Mammary microvascular endothelial cell (primary cell): ENCODE data around the gene PNPLA7. TPM values are rescaled to one million over a fixed set of nuclear protein-coding genes. Genes with fewer than 3 reads are reported as not detected.

Source experiments
- total RNA-seq: library from RNA; depleted of rRNA; stranded (reverse); fragments of >200 nt; gene quantifications from 2 replicates; pipeline ENCODE4 v1.2.3, GENCODE V29; 2015

Gene PNPLA7
- 0.34 and 0.53 TPM in 2 replicates for total RNA-seq

DNA sequence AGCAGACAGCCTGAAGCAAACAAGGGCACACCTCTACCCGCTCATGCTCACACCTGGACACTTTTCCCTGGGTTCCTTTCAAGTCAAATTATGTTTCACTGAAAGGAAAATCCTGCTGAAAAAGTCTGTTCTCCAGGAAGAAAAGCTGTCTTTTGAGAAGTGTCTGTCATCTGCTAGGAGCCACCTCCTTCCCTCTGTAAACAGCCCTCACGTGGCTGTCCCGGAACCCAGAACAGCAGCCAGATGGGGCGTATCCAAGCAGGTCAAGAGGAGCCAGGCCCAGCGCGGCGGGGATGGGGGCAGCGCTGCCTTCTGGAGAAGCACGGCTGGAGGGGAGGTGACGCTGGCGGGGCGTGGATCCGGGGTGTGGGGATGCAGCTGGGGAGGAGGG lies at the start of gene PNPLA7:
PNPLA7 (minus strand) TSS at position 172 of the 391 bp plus-strand sequence. CDS start 205 bp downstream, outside the sequence.

DNA sequence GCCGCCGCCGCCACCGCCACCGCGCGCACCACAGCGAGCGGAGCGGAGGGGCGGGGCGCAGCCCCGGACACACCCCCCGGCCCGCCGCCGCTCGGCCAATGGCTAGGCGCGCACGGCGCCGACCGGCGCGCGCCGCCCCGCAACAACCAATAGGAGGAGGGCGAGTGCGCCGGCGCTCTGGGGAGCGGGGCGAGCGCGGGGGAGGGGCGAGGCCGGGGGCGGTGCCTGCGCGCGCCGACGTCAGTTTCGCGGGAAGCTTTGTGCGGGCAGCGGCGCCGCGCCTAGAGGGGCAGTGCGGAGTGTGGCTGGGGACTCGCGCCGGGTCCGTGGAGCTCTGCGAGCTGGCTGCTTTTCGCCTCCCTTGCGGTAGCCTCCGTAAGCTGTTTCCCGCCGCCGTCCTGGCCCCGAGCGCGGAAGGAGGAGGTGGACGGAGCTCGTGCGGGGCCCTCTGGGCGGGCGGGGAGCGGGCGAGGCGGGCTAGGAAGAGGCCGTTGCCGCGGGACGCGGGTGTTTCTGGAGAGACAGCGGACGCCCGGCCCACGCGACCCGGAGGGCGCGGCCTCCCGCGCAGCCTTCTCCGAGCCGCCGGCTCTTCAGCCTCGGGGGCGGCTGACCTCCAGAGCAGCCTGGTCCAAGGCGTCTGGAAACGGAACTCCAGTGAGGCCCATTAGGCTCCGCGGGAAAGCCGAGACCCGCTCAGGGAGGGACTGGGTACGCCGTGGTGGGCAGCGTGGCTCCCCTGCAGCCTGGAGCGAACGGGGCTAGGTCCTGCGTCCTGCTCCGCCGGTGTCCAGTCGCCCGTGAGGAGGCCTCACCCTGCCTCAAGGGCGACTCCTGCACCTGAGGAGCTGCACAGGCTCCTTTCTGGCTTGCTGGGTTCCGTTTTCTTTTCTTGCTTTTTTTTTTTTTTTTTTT lies 40.5 kb upstream of the PNPLA7 start, which contains the start of gene ZMYND19:
ZMYND19 (minus strand) TSS at position 44 of the 915 bp plus-strand sequence. CDS start 249 bp downstream, outside the sequence.

DNA sequence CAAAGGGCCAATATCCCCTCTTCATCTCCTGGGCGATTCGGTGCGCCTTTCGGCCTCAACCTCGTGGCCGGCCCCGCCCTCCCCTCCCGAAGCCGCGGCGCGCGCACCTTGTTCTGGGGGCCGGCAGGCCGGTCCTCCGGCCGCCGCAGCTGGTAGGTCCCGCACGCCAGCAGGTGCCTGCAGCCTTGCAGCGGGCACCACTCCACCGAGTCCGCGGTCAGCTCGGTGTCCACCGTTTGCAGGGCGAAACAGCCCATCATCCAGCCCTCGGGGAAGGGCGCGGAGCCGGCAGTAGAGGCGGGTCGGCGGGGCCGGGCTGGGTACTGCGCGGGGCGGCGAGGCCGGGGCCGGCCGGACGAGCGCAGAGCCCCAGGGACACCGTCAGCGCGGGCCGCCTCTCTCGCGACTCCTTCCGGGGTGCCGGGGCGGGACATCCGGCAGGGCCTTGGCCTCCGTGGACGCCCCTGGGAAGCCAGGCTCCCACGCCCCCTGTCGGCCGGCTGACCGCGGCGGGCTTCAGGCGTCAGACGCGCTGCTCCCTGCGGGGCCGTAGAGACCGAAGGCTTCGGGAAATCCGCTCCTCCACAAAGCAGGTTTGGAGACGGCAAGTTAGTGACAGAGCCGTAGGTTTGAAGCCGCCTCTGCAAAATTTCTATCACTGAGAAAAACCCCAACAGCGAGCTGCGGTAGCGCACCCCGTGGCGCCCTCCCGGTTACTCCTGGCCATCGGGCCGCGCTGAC lies 28.5 kb upstream of the PNPLA7 start, which contains the start of gene DPH7:
DPH7 (minus strand) TSS at position 408 of the 741 bp plus-strand sequence; CDS start at position 260, 148 bp downstream.

DNA sequence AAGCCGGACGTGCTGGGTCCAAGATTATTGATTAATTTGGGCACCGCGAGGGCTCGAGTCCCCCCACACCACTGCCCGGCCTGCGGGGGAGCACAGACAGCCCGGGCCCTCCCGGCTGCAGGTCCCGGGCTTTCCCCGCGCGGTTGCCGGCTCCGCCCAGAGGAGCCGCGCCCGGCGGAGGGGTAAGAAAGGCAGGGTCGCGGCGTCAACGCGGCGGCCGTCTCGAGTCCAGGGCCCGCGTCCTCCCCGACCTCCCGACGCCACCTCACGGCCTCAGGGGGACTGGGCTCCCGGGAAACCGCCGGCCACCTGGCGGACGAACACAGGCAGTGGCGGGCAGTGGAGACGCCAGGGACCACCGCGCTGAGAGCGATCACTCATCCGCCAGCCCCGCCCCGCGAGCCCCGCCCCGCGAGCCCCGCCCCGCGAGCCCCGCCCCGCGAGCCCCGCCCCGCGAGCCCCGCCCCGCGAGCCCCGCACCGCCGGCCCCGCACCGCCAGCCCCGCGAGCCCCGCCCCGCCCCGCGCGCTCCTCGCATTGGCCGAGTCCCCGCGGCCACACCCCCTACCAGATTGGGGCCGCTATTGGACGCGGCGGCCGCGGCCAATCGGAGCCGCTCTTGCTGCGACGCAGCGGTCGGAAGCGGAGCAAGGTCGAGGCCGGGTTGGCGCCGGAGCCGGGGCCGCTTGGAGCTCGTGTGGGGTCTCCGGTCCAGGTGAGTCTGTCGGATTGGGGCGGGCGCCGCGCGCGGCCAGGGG lies 1.2 kb upstream of the PNPLA7 start, which contains the start of gene MRPL41:
MRPL41 (plus strand) TSS at position 616 of the 758 bp plus-strand sequence. CDS start 203 bp downstream, outside the sequence.

DNA sequence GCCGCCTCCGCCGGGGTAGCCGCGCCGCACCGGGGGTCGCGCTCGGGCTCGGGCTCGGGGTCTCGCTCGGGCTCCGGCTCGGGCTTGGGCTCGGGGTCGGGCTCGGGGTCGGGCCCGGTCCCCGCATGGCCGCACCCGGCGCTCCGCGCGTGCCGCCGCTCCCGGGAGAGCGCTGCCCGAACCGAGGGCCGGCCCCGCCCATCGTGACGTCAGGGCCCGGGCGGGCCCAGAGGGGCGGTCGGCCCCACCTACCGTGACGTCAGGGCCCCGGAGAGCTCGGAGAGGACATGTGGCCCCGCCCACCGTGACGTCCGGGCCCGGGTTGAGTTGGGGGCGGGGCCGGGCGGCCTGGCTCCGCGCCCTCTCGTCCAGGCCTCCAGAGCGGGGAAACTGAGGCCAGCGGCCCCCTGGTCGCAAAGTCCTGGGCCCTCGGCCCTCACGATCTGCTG lies 91.0 kb downstream of the PNPLA7 start, which contains the start of gene NSMF:
NSMF (minus strand) TSS at position 183 of the 449 bp plus-strand sequence. CDS start 232 bp downstream, outside the sequence.

DNA sequence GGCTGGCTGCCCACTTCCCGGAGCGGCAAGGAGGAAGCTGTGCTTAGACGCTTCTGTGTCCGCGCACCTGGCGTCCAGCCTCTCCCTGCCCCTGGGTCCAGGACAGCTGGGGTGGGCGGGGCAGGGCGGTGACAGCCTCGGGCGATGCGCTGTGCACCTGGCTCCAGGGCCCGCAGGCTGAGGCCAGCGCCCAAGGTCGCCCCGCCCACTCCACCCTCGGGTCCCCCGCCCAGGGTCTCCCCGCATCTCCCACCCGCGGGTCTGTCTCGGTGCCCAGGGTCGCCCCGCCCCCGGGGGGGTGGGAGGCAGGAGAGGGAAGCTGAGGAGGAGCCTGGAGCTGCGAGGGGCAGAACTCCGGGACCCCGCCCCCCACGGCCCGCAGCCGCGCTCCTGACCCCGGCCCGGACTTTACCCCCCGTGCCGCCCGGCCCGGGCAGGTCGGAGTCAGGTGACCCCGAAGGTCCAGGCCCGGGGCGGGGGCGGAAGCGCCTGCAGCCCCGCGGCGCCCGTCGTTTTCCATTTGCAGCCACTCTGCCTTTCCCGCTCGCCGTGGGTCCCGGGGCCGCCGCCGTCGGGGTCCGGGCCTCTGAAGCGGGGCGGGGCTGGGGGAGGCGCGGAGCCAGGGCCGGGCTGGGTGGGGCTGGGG lies 108.8 kb downstream of the PNPLA7 start, which contains the start of gene ENTPD8:
ENTPD8 (minus strand) TSS at position 69 of the 646 bp plus-strand sequence. CDS start 3,072 bp downstream, outside the sequence.

DNA sequence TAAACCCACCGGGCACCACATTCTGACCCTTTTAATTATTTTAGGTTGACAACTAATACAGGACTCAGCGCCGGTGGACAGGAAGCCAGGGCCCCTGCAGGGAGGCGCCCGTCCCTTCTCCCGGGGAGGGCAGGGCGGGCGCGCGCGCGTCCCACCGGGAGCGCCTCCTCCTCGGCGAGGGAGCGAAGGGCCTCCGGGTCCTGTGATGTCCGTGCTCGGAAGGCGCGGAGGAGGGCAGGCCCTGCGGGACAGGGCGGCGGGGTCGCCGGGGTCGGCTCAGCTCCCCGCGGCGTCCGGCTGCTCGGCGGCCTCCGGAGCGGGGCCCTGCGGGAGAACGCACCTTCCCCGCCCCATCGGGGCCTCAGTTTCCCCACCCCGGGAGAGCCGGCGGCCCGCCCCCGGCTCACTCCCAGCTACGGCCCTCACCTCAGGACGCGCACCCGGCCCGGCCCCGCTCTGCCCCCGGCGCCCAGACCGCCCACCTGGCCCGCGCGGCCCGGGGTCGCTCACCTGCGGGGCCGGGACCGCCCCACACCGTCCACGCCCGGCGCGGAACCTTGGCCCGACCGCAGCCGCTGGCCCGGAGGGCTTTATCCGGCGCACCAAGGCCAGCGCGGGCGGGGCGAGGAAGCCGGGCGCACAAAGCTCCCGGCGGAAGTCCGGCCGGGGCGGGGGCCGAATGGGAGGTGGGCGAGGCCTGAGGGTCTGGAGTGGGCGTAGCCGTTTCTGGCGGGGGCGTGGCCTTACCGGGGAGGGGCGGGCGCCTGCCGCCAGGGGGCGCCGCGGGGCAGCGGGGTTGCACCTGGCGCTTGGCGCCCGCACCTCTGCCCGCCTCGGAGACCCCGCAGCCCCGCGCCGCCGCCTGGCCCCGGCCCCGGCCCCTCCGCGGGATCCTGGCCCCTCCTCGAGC lies 127.3 kb downstream of the PNPLA7 start, which contains the start of the genes EXD3 and NOXA1:
EXD3 (minus strand) TSS at position 559 of the 910 bp plus-strand sequence. CDS start 27,805 bp downstream, outside the sequence.
NOXA1 (plus strand) TSS at position 790 of the 910 bp plus-strand sequence. CDS start 137 bp downstream, outside the sequence.

Other genes starting within 250 kb of the PNPLA7 start
- gene NRARP, start 248.1 kb downstream of the PNPLA7 start, total RNA-seq: 35.8 and 43.9 TPM in 2 replicates
- gene EXD3, start 127.2 kb downstream of the PNPLA7 start, total RNA-seq: 7.2 and 8.2 TPM in 2 replicates
- 0.07 TPM in 1 of 2 replicates, not detected in the other for gene NOXA1, start 127.0 kb downstream of the PNPLA7 start, total RNA-seq
- 0.05 and 1.5 TPM in 2 replicates for gene ENTPD8, start 109.0 kb downstream of the PNPLA7 start, total RNA-seq
- 48.2 and 50.1 TPM in 2 replicates for gene NSMF, start 91.1 kb downstream of the PNPLA7 start, total RNA-seq
- 92.1 and 129 TPM in 2 replicates for gene MRPL41, start 1.5 kb upstream of the PNPLA7 start, total RNA-seq
- 27.3 and 35.0 TPM in 2 replicates for gene DPH7, start 28.5 kb upstream of the PNPLA7 start, total RNA-seq
- 26.2 and 35.3 TPM in 2 replicates for gene ZMYND19, start 40.1 kb upstream of the PNPLA7 start, total RNA-seq
- gene ARRDC1, start 55.3 kb upstream of the PNPLA7 start, total RNA-seq: 29.7 and 33.4 TPM in 2 replicates
- 53.9 and 59.2 TPM in 2 replicates for gene EHMT1, start 68.6 kb upstream of the PNPLA7 start, total RNA-seq